SU-DHL-6 (cell line): Measurements from ENCODE around the gene CELA2B.

Experiments
- CTCF ChIP-seq: fragments of 200-600 bp; sonication (generic); IDR thresholded peaks from one replicate; pipeline ENCODE4 v1.5.1; 2017; ENCODE audit warnings: antibody characterized with exemption, mild to moderate bottlenecking, low read length, moderate library complexity; ENCODE audit not compliant: insufficient read depth, poor library complexity, severe bottlenecking
- EZH2phosphoT487 ChIP-seq: fragments of 200-600 bp; sonication (generic), shearing (Covaris generic); conservative IDR thresholded peaks from 2 replicates; pipeline ENCODE4 v1.6.1; 2018; ENCODE audit warnings: mild to moderate bottlenecking, antibody characterized with exemption, low read length, moderate library complexity, mixed read lengths

- no peak for TF ChIP-seq CTCF
- no peak for TF ChIP-seq EZH2phosphoT487
Measured at GRCh38 chr1:15445390-15446122, 30.3 kb upstream of the CELA2B start.
